Cardiac muscle cell (in vitro differentiated cells and primary cell): ENCODE results near the gene ELFN2. TPM values are rescaled to one million over a fixed set of nuclear protein-coding genes. Genes with fewer than 3 reads are reported as not detected.

Source experiments
- DNase-seq, 2 donors: peaks; one replicate each; pipeline versions ENCODE4 v3.0.0 to v3.0.0-alpha.2; 2010 to 2017; ENCODE audit warnings: low read depth in 1 of 2, low spot score in 1 of 2
- H3K27ac ChIP-seq: fragments of 200-600 bp; sonication (generic); 2 replicates; pipeline ENCODE4 v1.5.1; 2016
- H3K27me3 ChIP-seq: fragments of 200-600 bp; sonication (generic); 2 replicates; pipeline ENCODE4 v1.6.0; 2016; ENCODE audit warnings: control low read depth
- H3K36me3 ChIP-seq: fragments of 200-600 bp; sonication (generic); 2 replicates; pipeline ENCODE4 v1.5.1; 2016; ENCODE audit warnings: control low read depth
- H3K4me1 ChIP-seq: fragments of 200-600 bp; sonication (generic); 2 replicates; pipeline ENCODE4 v1.8.1; 2017; ENCODE audit warnings: low read depth, mild to moderate bottlenecking, mixed run types
- H3K4me3 ChIP-seq: fragments of 200-600 bp; sonication (generic); 2 replicates; pipeline ENCODE4 v1.5.1; 2016; ENCODE audit warnings: mild to moderate bottlenecking
- H3K9me3 ChIP-seq: fragments of 200-600 bp; sonication (generic); 2 replicates; pipeline ENCODE4 v1.5.1; 2017; ENCODE audit warnings: low read depth, mild to moderate bottlenecking, control low read depth
- CTCF ChIP-seq: IDR thresholded peaks from 2 replicates; pipeline ENCODE4 v1.5.1; 2012; ENCODE audit warnings: low read depth, mild to moderate bottlenecking, low read length
- polyA plus RNA-seq: library from polyadenylated mRNA; unstranded; fragments of >200 nt; fragmentation: Nextera tagmentation; extraction: Ambion mirVana; gene quantifications from 2 replicates; pipeline ENCODE4 v1.2.1, GENCODE V29; 2016
- total RNA-seq: library from RNA; depleted of rRNA; stranded (reverse); fragments of >200 nt; gene quantifications from 2 replicates; pipeline ENCODE4 v1.2.3, GENCODE V29; 2016

Gene ELFN2
- total and polyA plus RNA-seq, 2 experiments from 2014 or later: 0.09 TPM; not detected in 1

GRCh38 chr22:37349043-37349814 lies 78.0 kb downstream of the ELFN2 start:
- no peak for DNase-seq
- Histone ChIP-seq H3K27ac (no peak overlapping the region), H3K4me3 (no peak overlapping the region), H3K9me3 (no peaks in the 10 kb centered on the region), H3K36me3 (no peaks in the 10 kb centered on the region), H3K4me1 (no peaks in the 10 kb centered on the region), H3K27me3 (peaks cover 6% of the 10 kb centered on the region)
- TF ChIP-seq CTCF: no peak

- Histone ChIP-seq H3K4me1 (no peaks in the 10 kb centered on the region), H3K4me3 (no peak overlapping the region), H3K27me3 (peaks cover 7% of the 10 kb centered on the region), H3K9me3 (no peaks in the 10 kb centered on the region), H3K36me3 (no peaks in the 10 kb centered on the region), H3K27ac (no peak overlapping the region)
- DNase-seq: no peak
- no peak for TF ChIP-seq CTCF
Measured at GRCh38 chr22:37346505-37346895, 80.8 kb downstream of the ELFN2 start.

DNA sequence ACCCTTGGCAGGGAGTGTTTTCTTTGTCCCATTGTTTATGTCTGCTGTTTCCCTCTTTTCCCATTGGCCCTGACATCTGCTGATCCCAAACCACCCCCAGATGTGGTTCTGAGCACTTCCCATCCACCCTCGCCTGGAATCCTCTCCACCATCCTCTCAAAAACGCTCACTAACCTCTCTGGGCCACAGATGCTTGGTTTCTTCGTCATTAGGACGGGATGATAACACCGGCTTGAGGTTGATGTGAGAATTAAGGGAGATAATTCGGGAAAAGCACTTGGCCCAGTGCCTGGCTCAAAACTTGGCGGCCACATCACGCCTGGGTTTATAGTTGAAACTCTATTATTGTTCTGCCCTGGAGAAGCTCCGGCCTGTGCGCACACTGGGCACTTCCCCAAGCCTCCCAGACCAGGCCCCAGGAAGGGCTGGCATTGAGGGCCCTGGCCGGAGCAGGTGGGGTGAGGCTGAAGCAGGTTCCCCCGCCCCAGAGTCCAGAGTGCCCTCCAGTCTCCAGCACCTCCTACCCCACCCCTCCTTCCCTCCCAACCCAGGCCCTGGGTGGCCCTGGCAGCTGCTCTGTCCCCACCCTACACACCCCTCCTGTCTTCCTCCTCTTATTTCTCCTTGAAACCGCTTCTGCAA lies 81.3 kb downstream of the ELFN2 start:
- Histone ChIP-seq H3K27me3 (peaks cover 12% of the 10 kb centered on the region), H3K4me3 (no peak overlapping the region), H3K36me3 (no peaks in the 10 kb centered on the region), H3K27ac (no peak overlapping the region), H3K4me1 (no peaks in the 10 kb centered on the region), H3K9me3 (no peaks in the 10 kb centered on the region)
- DNase-seq: peak in 1 of 2 donors; percentile 98
- no peak for TF ChIP-seq CTCF

DNA sequence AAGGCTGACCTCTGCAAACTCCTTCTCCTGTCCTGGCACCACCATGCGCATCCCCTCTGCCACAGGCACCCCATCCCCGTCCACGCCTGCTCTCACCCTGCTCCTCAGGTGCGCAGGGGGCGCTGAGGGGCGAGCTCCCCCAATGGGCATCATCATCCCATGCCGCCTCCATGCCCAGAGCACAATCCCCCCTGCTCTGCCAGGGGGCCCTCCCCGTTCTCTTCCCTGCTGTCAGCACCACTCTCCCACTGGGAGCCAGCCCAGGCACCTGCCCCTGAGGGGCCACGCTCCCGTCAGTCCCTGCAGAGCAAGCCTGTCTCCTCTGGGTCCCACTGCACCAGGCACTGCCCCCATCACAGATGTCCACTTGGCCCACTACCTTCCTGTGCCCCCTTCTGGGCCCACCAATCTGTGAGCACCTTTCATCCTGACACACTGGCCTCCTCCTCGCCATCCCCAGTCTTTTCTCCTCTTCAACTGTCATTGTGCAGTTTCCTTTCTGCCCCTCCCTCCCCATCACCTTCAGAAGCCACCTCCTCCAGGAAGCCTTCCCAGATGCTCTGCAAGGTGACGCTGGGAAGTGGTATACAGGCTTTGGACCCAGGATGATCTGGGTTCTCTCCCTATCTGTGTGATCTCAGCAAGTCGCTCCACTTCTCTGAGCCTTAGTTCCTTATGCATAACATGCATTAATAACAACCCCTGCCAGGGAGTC lies 82.4 kb downstream of the ELFN2 start:
- Histone ChIP-seq H3K9me3 (no peaks in the 10 kb centered on the region), H3K4me1 (no peaks in the 10 kb centered on the region), H3K27ac (no peak overlapping the region), H3K27me3 (peaks cover 23% of the 10 kb centered on the region), H3K36me3 (no peaks in the 10 kb centered on the region), H3K4me3 (no peak overlapping the region)
- no peak for TF ChIP-seq CTCF
- DNase-seq: no peak

DNA sequence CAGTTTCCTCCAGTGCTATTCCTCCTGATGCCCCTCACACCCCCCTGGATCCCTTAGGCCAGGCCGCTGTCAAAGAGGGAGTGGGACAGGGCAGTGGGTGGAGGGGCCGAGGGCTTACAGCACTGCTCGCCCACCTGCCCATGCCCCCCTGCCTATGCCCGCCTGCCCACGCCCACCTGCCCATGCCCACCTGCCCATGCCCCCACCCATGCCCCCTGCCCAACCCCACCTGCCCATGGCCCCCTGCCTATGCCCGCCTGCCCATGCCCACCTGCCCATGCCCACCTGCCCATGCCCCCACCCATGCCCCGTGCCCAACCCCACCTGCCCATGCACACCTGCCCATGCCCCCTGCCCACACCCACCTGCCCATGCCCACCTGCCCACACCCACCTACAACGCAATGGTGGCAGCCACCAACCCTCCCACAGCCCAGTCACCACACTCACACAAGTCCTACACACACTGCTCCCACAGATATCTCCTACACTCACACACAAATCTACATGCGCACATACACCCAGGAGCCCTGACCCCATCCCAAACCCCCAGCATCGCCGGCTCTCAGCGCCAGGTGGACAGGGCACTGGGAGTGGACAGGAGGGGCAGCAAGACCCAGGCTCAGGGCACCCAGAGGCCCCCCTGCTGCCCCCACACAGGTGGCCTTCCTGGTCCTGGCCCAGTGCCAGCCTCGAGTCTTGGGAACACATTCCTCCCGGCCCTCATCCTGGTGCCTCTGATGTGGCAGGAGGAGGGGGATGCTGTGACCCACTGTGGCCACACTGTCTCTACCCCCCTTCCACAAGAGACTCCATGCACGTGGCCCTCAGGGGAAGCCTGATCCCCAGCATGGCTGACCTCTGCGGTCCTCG lies 83.2 kb downstream of the ELFN2 start:
- peak in 1 of 2 donors; percentile 26 for DNase-seq
- no peak for TF ChIP-seq CTCF

More for the DNA sequence above, 83.2 kb downstream of the ELFN2 start:
- Histone ChIP-seq H3K4me3 (no peak overlapping the region), H3K27me3 (peaks cover 28% of the 10 kb centered on the region), H3K27ac (no peak overlapping the region), H3K4me1 (no peaks in the 10 kb centered on the region), H3K9me3 (no peaks in the 10 kb centered on the region), H3K36me3 (no peaks in the 10 kb centered on the region)
